Measurements from ENCODE around the gene RAB5B.
"Not testable (repeated sequence)": the region's sequence is repeated elsewhere in the genome, so short reads cannot be mapped to it uniquely, and the experiment has no call there.

RAB5B gene

DNA sequence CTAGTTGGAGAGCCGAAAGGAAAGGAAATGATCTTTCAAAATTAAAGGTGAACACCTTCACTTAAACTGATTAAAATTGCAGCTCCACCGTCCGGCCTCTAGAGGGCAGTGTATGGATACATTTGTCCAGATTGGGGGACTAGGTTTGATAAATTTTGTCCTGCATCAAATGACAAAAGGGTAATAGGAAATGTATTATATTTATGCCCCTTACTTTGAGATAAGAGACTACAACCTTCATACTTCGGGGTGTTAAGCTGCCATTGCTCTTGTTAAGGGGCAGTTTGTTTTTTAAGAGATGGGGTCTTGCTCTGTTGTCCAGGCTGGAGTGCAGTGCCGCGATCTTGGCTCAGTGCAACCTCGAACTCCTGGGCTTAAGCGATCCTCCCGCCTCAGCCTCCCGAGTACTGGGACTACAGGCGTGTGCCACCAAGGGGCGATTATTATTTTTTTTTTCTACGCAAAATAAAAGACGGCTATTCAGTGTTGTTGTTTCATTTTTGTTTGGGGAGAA is 22.4 kb downstream of the RAB5B start:
- Histone ChIP-seq H3K9ac (ENCODE audit: insufficient read length) (no peak overlapping the region), H3K9me3 (ENCODE audit: low read depth, low read length) (no peaks in the 10 kb centered on the region), H3K27ac (no peak overlapping the region), H3K36me3 (ENCODE audit: insufficient read depth, low read length) (peaks cover 28% of the 10 kb centered on the region; the same call in 1 of the 2 replicates), H3K4me3 (no peak overlapping the region)
- no peak for DNase-seq (ENCODE audit: low read depth, low spot score)
- TF ChIP-seq FOXP2 (optimal IDR thresholded peaks at IDR 0.05; ENCODE audit: control extremely low read depth, extremely low read length, insufficient read depth) (no peak), EZH2 (IDR thresholded peaks at IDR 0.05) (no peak), POLR2AphosphoS5 (IDR thresholded peaks at IDR 0.05; ENCODE audit: borderline replicate concordance, low read depth, low read length) (no peak)

DNA sequence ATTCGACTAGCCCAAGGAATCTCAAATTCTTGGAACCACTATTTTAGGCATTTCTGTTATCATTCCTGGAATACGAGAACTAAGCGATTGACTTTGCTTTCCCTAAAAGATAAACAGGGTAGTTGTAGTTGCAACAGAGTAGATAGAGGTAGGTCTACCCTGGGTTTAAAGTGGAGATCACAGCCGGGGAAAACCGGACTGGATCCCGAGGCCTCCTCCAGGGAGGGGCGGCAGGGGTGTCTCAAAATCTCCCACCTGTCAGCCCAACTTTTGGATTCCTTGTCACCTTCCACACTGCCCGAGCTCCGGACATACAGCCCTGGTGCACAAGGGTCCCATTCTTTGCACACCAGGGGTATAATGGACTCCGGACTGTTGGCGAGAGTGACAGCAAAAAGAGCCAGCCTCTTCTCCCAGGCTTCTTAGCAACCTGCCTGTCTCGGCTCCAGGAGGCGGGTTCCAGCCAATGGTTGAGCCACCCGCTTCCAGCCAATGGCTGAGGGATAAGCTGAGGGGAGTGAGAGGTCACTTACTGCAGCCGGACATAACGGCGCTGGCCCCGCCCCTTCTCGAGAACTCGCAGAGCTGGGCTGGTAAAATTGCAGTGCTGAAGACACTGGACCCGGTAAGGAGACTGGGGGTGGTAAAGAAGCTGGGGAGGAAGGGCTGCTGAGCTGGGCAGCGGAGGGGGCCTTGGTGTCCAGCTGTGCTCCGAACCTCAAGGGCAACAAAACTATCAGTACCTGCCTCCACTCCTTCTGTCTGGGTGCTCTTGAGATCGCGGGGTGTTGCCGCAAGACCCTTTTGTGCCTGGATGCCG is 23.0 kb downstream of the RAB5B start, which contains the start of gene SUOX:
Gene SUOX (plus strand): TSS at position 562 of the 820 bp plus-strand sequence. CDS start 4,946 bp downstream, outside the sequence.
- Histone ChIP-seq H3K9ac (ENCODE audit: insufficient read length) (no peak within 1 kb of the TSS), H3K4me3 (no peak within 1 kb of the TSS), H3K27ac (no peak within 1 kb of the TSS)

GRCh38 chr12:55997535-55997859 is 23.6 kb downstream of the RAB5B start:
- Histone ChIP-seq H3K4me3 (no peak overlapping the region), H3K9ac (ENCODE audit: insufficient read length) (no peak overlapping the region), H3K36me3 (ENCODE audit: insufficient read depth, low read length) (peaks cover 18% of the 10 kb centered on the region; the same call in 1 of the 2 replicates), H3K27ac (no peak overlapping the region), H3K9me3 (ENCODE audit: low read depth, low read length) (no peaks in the 10 kb centered on the region)
- DNase-seq (ENCODE audit: low read depth, low spot score), result no peak
- TF ChIP-seq FOXP2 (optimal IDR thresholded peaks at IDR 0.05; ENCODE audit: control extremely low read depth, extremely low read length, insufficient read depth) (no peak), EZH2 (IDR thresholded peaks at IDR 0.05) (no peak)

More for the DNA sequence above, 23.0 kb downstream of the RAB5B start, which contains the start of gene SUOX:
- peaks cover 23% of the 10 kb centered on the region; the same call in 1 of the 2 replicates for H3K36me3 ChIP-seq (ENCODE audit: insufficient read depth, low read length)
- TF ChIP-seq EZH2 (IDR thresholded peaks at IDR 0.05) (no peak), POLR2AphosphoS5 (IDR thresholded peaks at IDR 0.05; ENCODE audit: borderline replicate concordance, low read depth, low read length) (no peak), FOXP2 (optimal IDR thresholded peaks at IDR 0.05; ENCODE audit: control extremely low read depth, extremely low read length, insufficient read depth) (no peak)
- no peak for DNase-seq (ENCODE audit: low read depth, low spot score)
- H3K9me3 ChIP-seq (ENCODE audit: low read depth, low read length), result no peaks in the 10 kb centered on the region

DNA sequence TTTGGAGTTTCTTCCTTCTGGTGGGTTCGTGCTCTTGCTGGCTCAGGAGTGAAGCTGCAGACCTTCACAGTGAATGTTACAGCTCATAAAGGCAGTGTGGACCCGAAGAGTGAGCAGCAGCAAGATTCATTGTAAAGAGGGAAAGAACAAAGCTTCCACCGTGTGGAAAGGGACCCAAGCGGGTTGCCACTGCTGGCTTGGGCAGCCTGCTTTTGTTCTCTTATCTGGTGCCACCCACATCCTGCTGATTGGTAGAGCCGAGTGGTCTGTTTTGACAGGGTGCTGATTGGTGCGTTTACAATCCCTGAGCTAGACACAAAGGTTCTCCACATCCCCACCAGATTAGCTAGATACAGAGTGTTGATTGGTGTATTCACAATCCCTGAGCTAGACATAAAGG is 25.6 kb downstream of the RAB5B start:
- H3K27ac ChIP-seq; H3K36me3 ChIP-seq (ENCODE audit: insufficient read depth, low read length); H3K4me3 ChIP-seq; H3K9me3 ChIP-seq (ENCODE audit: low read depth, low read length); DNase-seq (ENCODE audit: low read depth, low spot score); H3K9ac ChIP-seq (ENCODE audit: insufficient read length): not testable (repeated sequence)

DNA sequence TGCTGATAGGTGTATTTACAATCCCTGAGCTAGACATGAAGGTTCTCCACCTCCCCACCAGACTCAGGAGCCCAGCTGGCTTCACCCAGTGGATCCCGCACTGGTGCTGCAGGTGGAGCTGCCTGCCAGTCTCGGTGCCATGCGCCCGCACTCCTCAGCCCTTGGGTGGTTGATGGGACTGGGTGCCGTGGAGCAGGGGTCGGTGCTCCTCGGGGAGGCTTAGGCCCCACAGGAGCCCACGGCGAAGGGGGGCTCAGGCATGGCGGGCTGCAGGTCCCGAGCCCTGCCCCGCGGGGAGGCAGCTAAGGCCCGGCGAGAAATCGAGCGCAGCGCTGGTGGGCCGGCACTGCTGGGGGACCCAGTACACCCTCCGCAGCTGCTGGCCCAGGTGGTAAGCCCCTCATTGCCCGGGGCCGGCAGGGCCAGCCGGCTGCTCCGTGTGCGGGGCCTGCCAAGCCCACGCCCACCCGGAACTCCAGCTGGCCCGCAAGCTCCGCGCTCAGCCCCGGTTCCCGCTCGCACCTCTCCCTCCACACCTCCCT is 26.2 kb downstream of the RAB5B start:
- DNase-seq (ENCODE audit: low read depth, low spot score); H3K9me3 ChIP-seq (ENCODE audit: low read depth, low read length); H3K9ac ChIP-seq (ENCODE audit: insufficient read length); H3K27ac ChIP-seq; H3K4me3 ChIP-seq; H3K36me3 ChIP-seq (ENCODE audit: insufficient read depth, low read length): not testable (repeated sequence)

- H3K27ac ChIP-seq, result no peak overlapping the region
- H3K9me3 ChIP-seq (ENCODE audit: low read depth, low read length), result no peaks in the 10 kb centered on the region
- no peak for TF ChIP-seq POLR2AphosphoS5 (IDR thresholded peaks at IDR 0.05; ENCODE audit: borderline replicate concordance, low read depth, low read length)
- no peak for TF ChIP-seq EZH2 (IDR thresholded peaks at IDR 0.05)
- TF ChIP-seq FOXP2 (optimal IDR thresholded peaks at IDR 0.05; ENCODE audit: control extremely low read depth, extremely low read length, insufficient read depth), result no peak
- no peak for DNase-seq (ENCODE audit: low read depth, low spot score)
- H3K9ac ChIP-seq (ENCODE audit: insufficient read length), result no peak overlapping the region
- no peak overlapping the region for H3K4me3 ChIP-seq
- H3K36me3 ChIP-seq (ENCODE audit: insufficient read depth, low read length), result no peaks in the 10 kb centered on the region
Observed at GRCh38 chr12:56001487-56002100, 27.7 kb downstream of the RAB5B start.

- H3K27ac ChIP-seq; H3K9me3 ChIP-seq (ENCODE audit: low read depth, low read length); H3K9ac ChIP-seq (ENCODE audit: insufficient read length); H3K36me3 ChIP-seq (ENCODE audit: insufficient read depth, low read length); DNase-seq (ENCODE audit: low read depth, low spot score); H3K4me3 ChIP-seq: not testable (repeated sequence)
Observed at GRCh38 chr12:56003376-56003775, 29.5 kb downstream of the RAB5B start.

GRCh38 chr12:56004211-56004610 is 30.3 kb downstream of the RAB5B start:
- TF ChIP-seq FOXP2 (optimal IDR thresholded peaks at IDR 0.05; ENCODE audit: control extremely low read depth, extremely low read length, insufficient read depth), result no peak
- TF ChIP-seq POLR2AphosphoS5 (IDR thresholded peaks at IDR 0.05; ENCODE audit: borderline replicate concordance, low read depth, low read length), result no peak
- no peak for TF ChIP-seq EZH2 (IDR thresholded peaks at IDR 0.05)
- no peaks in the 10 kb centered on the region for H3K36me3 ChIP-seq (ENCODE audit: insufficient read depth, low read length)
- no peak overlapping the region for H3K4me3 ChIP-seq
- DNase-seq (ENCODE audit: low read depth, low spot score), result no peak
- H3K27ac ChIP-seq, result no peak overlapping the region
- no peaks in the 10 kb centered on the region for H3K9me3 ChIP-seq (ENCODE audit: low read depth, low read length)
- H3K9ac ChIP-seq (ENCODE audit: insufficient read length), result no peak overlapping the region
